Measurements from ENCODE around the gene HLA-DRB5. TPM values are rescaled to one million over a fixed set of nuclear protein-coding genes. Genes with fewer than 3 reads are reported as not detected.
"Not testable (repeated sequence)": the region's sequence is repeated elsewhere in the genome, so short reads cannot be mapped to it uniquely, and the experiment has no call there.

HLA-DRB5 gene
- total RNA-seq, 6 experiments from 2014 or later = not detected

DNA sequence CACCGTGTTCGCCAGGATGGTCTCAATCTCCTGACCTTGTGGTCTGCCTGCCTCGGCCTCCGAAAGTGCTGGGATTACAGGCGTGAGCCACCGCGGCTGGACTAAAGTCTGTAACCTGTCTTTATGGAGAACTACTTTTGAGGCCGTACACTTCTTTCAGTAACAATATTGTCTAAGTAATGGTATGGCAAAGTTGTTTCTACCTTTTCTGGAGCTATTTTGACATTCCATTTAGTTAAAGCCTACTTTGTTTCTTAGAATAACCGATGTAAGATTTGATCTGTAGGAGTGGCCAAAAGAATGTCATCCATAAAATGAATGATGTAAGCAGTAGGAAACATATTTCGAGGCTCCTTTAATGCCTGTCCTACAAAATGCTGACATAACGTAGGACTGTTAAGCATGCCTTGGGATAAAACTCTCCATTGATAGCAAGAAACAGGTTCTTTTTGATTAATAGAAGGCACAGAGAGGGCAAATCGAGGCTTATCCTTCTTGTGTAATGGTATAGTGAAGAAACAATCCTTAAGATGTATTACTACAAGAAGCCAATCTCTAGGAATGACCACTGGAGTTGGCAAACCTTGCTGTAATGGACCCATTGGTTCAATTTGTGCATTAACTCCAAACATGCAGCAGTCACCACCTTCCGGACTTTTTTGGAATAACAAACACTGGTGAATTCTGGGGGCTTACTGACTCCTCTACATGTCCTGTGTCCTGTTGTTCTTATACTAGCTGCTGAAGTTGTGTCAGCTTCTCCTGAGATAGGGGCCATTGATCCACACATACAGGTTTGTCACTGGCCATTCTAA, 54.5 kb downstream of the HLA-DRB5 start:
- H3K27me3 Mint-ChIP-seq (ENCODE audit: insufficient read depth) = peaks cover 21% of the 10 kb centered on the region
- no peak overlapping the region for H3K27ac Mint-ChIP-seq
- TF ChIP-seq, protein P1, sequence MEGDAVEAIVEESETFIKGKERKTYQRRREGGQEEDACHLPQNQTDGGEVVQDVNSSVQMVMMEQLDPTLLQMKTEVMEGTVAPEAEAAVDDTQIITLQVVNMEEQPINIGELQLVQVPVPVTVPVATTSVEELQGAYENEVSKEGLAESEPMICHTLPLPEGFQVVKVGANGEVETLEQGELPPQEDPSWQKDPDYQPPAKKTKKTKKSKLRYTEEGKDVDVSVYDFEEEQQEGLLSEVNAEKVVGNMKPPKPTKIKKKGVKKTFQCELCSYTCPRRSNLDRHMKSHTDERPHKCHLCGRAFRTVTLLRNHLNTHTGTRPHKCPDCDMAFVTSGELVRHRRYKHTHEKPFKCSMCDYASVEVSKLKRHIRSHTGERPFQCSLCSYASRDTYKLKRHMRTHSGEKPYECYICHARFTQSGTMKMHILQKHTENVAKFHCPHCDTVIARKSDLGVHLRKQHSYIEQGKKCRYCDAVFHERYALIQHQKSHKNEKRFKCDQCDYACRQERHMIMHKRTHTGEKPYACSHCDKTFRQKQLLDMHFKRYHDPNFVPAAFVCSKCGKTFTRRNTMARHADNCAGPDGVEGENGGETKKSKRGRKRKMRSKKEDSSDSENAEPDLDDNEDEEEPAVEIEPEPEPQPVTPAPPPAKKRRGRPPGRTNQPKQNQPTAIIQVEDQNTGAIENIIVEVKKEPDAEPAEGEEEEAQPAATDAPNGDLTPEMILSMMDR (IDR thresholded peaks at IDR 0.05) = no peak
- no peak overlapping the region for H3K4me3 Mint-ChIP-seq
- no peaks in the 10 kb centered on the region for H3K36me3 Mint-ChIP-seq (ENCODE audit: low read depth)
- H3K9me3 Mint-ChIP-seq = no peaks in the 10 kb centered on the region
- DNase-seq = no peak
- no peaks in the 10 kb centered on the region for H3K4me1 Mint-ChIP-seq (ENCODE audit: low read depth)

DNA sequence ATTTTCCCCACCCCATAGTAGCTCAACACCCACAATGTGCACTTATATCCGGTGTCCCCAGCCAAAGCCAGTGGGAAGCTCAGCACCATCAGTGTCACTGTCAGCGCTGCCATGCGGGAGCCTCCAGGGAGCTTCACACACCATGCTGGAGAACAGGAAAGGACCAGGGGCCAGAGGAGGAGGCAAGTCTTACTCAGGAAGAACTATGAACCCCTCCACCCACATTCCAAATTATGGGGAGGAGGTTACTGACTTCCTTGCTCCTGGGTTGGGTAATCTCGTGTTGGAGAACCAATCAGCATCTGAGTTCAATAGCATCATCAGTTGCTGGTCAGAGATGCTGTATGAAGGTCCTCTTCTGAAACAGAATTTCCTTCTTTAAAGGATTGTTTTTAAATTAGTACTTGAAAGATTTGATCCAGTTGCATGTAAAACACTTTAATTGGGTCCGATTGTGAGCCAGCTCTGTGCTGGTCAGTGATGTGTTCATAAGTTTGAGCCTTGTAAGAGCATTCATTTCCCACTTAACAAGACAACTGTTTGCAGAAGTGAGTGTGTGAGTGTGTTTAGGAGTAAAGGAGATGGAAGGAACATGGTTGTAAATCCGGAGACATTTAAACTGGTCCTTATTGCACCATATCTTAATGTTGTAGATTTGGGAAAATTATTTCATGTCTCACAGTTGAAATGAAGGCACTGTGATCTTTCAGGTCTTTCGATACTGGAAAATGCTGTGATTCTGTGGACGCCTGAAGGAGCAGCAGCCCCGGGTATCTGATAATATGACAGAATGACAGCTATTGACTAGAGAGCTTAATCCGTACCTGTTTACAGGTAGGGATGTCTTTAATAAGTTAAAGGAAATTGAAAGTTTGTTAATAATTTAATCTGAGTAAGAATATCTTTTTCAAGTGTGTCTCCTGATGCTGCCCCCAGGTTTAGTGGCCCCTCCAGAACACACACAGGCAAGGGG, 56.4 kb downstream of the HLA-DRB5 start:
- H3K27me3 Mint-ChIP-seq (ENCODE audit: insufficient read depth) = peaks cover 12% of the 10 kb centered on the region
- not testable (repeated sequence) for H3K9me3 Mint-ChIP-seq; H3K4me3 Mint-ChIP-seq; H3K27ac Mint-ChIP-seq; H3K4me1 Mint-ChIP-seq (ENCODE audit: low read depth); H3K36me3 Mint-ChIP-seq (ENCODE audit: low read depth); DNase-seq

DNA sequence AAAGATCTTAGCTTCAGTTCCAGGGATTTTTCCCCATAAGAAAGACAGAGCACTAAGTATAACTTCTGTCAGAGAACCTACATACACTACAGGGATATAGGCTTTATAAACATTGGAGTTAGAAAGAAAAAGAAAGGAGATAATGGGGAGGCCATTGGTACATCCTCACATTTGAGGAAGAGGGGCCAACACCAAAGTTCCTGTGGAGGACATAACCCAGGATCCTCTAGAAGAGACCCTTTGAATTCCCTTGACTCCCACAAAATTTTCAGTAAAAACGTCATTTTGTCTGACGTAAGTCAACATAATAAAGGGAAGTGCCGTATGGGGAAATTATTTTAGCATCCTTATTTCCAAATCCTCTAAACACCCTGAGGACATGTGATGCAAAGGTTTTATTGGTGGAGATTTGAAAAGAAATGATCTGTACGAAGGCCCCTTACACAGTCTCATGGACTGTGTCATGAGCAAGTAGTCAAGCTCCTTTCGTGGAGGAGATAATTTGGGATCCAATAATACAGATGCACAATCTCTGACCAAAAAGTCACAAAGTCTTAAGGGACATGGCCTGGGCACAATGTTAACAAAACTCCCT, 57.2 kb downstream of the HLA-DRB5 start:
- peaks cover 12% of the 10 kb centered on the region for H3K27me3 Mint-ChIP-seq (ENCODE audit: insufficient read depth)
- H3K4me3 Mint-ChIP-seq = no peak overlapping the region
- TF ChIP-seq, protein P1 (IDR thresholded peaks at IDR 0.05) = no peak
- H3K9me3 Mint-ChIP-seq = no peaks in the 10 kb centered on the region
- H3K36me3 Mint-ChIP-seq (ENCODE audit: low read depth) = no peaks in the 10 kb centered on the region
- H3K4me1 Mint-ChIP-seq (ENCODE audit: low read depth) = no peaks in the 10 kb centered on the region
- no peak for DNase-seq
- no peak overlapping the region for H3K27ac Mint-ChIP-seq

DNA sequence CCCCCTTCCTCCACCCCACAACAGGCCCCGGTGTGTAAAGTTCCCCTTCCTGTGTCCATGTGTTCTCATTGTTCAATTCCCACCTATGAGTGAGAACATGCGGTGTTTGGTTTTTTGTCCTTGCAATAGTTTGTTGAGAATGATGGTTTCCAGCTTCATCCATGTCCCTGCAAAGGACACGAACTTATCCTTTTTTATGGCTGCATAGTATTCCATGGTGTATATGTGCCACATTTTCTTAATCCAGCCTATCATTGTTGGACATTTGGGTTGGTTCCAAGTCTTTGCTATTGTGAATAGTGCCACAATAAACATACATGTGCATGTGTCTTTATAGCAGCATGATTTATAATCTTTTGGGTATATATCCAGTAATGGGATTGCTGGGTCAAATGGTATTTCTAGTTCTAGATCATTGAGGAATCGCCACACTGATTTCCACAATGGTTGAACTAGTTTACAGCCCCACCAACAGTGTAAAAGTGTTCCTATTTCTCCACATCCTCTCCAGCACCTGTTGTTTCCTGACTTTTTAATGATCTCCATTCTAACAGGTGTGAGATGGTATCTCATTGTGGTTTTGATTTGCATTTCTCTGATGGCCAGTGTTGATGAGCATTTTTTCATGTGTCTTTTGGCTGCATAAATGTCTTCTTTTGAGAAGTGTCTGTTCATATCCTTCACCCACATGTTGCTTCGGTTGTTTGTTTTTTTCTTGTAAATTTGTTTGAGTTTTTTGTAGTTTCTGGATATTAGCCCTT, 62.2 kb downstream of the HLA-DRB5 start:
- not testable (repeated sequence) for DNase-seq; H3K36me3 Mint-ChIP-seq (ENCODE audit: low read depth); H3K4me1 Mint-ChIP-seq (ENCODE audit: low read depth); H3K27ac Mint-ChIP-seq; H3K4me3 Mint-ChIP-seq; H3K9me3 Mint-ChIP-seq; H3K27me3 Mint-ChIP-seq (ENCODE audit: insufficient read depth)

Other genes with a start within 250 kb of the HLA-DRB5 start
- not detected for gene TSBP1, start 158.4 kb downstream of the HLA-DRB5 start, total RNA-seq (2021; fragmentation: NEBNext Ultra II Directional; extraction: Animal tissue kit (Norgen Biotek cat#: 25700))
- gene BTNL2, start 123.1 kb downstream of the HLA-DRB5 start, total RNA-seq (2021; fragmentation: NEBNext Ultra II Directional; extraction: Animal tissue kit (Norgen Biotek cat#: 25700)) = not detected
- not detected for gene HLA-DRA, start 90.4 kb downstream of the HLA-DRB5 start, total RNA-seq (2021; fragmentation: NEBNext Ultra II Directional; extraction: Animal tissue kit (Norgen Biotek cat#: 25700))
- not detected for gene HLA-DRB1, start 59.6 kb upstream of the HLA-DRB5 start, total RNA-seq (2021; fragmentation: NEBNext Ultra II Directional; extraction: Animal tissue kit (Norgen Biotek cat#: 25700))
- gene HLA-DQA1, start 107.1 kb upstream of the HLA-DRB5 start, total RNA-seq (2021; fragmentation: NEBNext Ultra II Directional; extraction: Animal tissue kit (Norgen Biotek cat#: 25700)) = not detected
- gene HLA-DQB1, start 136.4 kb upstream of the HLA-DRB5 start, total RNA-seq (2021; fragmentation: NEBNext Ultra II Directional; extraction: Animal tissue kit (Norgen Biotek cat#: 25700)) = not detected
- not detected for gene HLA-DQA2, start 211.1 kb upstream of the HLA-DRB5 start, total RNA-seq (2021; fragmentation: NEBNext Ultra II Directional; extraction: Animal tissue kit (Norgen Biotek cat#: 25700))
- not detected for gene HLA-DQB2, start 233.2 kb upstream of the HLA-DRB5 start, total RNA-seq (2021; fragmentation: NEBNext Ultra II Directional; extraction: Animal tissue kit (Norgen Biotek cat#: 25700))